HCT116 (cell line): ENCODE measurements around the gene PANK1. TPM values are rescaled to one million over a fixed set of nuclear protein-coding genes. Genes with fewer than 3 reads are reported as not detected.
"Not testable (repeated sequence)": the region's sequence is repeated elsewhere in the genome, so short reads cannot be mapped to it uniquely, and the experiment has no call there.

Experiments
- ATAC-seq: fragments of 200-7000 bp; cut with Tn5 transposase; 2 replicates; pipeline ENCODE4 v1.9.1; 2020; ENCODE audit warnings: mild to moderate bottlenecking, moderate library complexity
- BruUV-seq: library from RNA; stranded (reverse); fragments of 400-500 nt; replicated peaks from 2 replicates; lab custom pipeline; 2021; lab: Mats Ljungman, UMichigan
- CTCF ChIA-PET: fragments of 300-600 bp; sonication (Branson Sonifier 250); formaldehyde crosslinking; loops from one replicate; lab custom pipeline; 2021; ENCODE audit warnings: antibody characterized with exemption; lab: Charles Lee
- POLR2A ChIA-PET: fragments of 300-600, 350-600 bp; sonication (Branson Sonifier 250); formaldehyde crosslinking; loops from one replicate; lab custom pipeline; 2021; ENCODE audit warnings: antibody characterized with exemption; lab: Charles Lee
- RAD21 ChIA-PET, 2 experiments: fragments of 300-600 bp; sonication (Branson Sonifier 250); formaldehyde crosslinking; loops; one replicate each; lab custom pipeline; 2023; ENCODE audit warnings: low total read pairs in 2 of 2; ENCODE audit not compliant: uncharacterized antibody in 2 of 2, unreplicated experiment in 2 of 2, low non-redundant PET in 1 of 2; lab: Charles Lee
- DNase-seq: peaks from one replicate; pipeline ENCODE4 v3.0.0-alpha.2; 2010; ENCODE audit warnings: low read depth, low spot score
- H2AFZ ChIP-seq: fragments of 200-600 bp; shearing (Covaris generic), sonication (generic); 2 replicates; pipeline ENCODE4 v1.6.1; 2017; ENCODE audit warnings: low read depth, mixed run types, mixed read lengths, antibody characterized with exemption, low read length; ENCODE audit not compliant: poor library complexity, severe bottlenecking
- H3K27ac ChIP-seq: 2 replicates; pipeline ENCODE4 v1.5.1; 2012; ENCODE audit warnings: low read depth, low read length
- H3K27me3 ChIP-seq: fragments of 200-600 bp; sonication (generic); 2 replicates; pipeline ENCODE4 v1.6.1; 2016; ENCODE audit warnings: mixed run types, low read length, mixed read lengths; ENCODE audit not compliant: insufficient read depth
- H3K36me3 ChIP-seq, 2 experiments: fragments of 200-500 bp in 1 of 2; fragments of 200-600 bp in 1 of 2; sonication (Bioruptor generic) in 1 of 2; sonication (generic) in 1 of 2; 2 replicates each; pipeline versions ENCODE4 v1.5.1 to v1.6.1; 2014 to 2016; ENCODE audit warnings: low read length in 2 of 2, inconsistent platforms in 1 of 2, mixed read lengths in 1 of 2, mixed run types in 1 of 2; ENCODE audit not compliant: insufficient read depth in 2 of 2, control insufficient read depth in 1 of 2
- H3K4me1 ChIP-seq, 2 experiments: fragments of 200-600 bp in 1 of 2; sonication (generic) in 1 of 2; 2 replicates each; pipeline versions ENCODE4 v1.5.1 to v1.6.1; 2012 to 2017; ENCODE audit warnings: low read length in 2 of 2, inconsistent platforms in 1 of 2, mild to moderate bottlenecking in 1 of 2, mixed read lengths in 1 of 2, mixed run types in 1 of 2, moderate library complexity in 1 of 2; ENCODE audit not compliant: insufficient read depth in 2 of 2, control insufficient read depth in 1 of 2
- H3K4me2 ChIP-seq: fragments of 200-600 bp; sonication (generic); 2 replicates; pipeline ENCODE4 v1.6.1; 2017; ENCODE audit warnings: mixed run types, low read length, mixed read lengths
- H3K4me3 ChIP-seq, 2 experiments: fragments of 200-600 bp in 1 of 2; sonication (generic) in 1 of 2; replicated peaks in 1 of 2; 2 replicates each; pipeline ENCODE4 v1.5.1; 2011 to 2016; ENCODE audit warnings: low read length in 2 of 2, control low read depth in 1 of 2, low read depth in 1 of 2, mild to moderate bottlenecking in 1 of 2, mixed read lengths in 1 of 2, mixed run types in 1 of 2
- H3K79me2 ChIP-seq: fragments of 200-600 bp; sonication (generic); 2 replicates; pipeline ENCODE4 v1.6.1; 2017; ENCODE audit warnings: mild to moderate bottlenecking, mixed run types, low read length, moderate library complexity, mixed read lengths; ENCODE audit not compliant: insufficient read depth
- H3K9ac ChIP-seq: fragments of 200-600 bp; sonication (generic); 2 replicates; pipeline ENCODE4 v1.6.1; 2016; ENCODE audit warnings: low read length, mixed read lengths
- H3K9me2 ChIP-seq: fragments of 200-600 bp; sonication (generic), shearing (Covaris generic); 2 replicates; pipeline ENCODE4 v1.6.1; 2017; ENCODE audit warnings: mixed run types, mild to moderate bottlenecking, moderate library complexity; ENCODE audit not compliant: insufficient read depth
- H3K9me3 ChIP-seq, 2 experiments: fragments of 200-500 bp in 1 of 2; fragments of 200-600 bp in 1 of 2; sonication (Bioruptor generic) in 1 of 2; sonication (generic) in 1 of 2; 2 replicates each; pipeline ENCODE4 v1.6.1; 2014 to 2017; ENCODE audit warnings: low read length in 2 of 2, mixed read lengths in 2 of 2, inconsistent platforms in 1 of 2, low read depth in 1 of 2, mild to moderate bottlenecking in 1 of 2, mixed run types in 1 of 2, moderate library complexity in 1 of 2; ENCODE audit not compliant: control insufficient read depth in 1 of 2, insufficient read depth in 1 of 2
- H4K20me1 ChIP-seq: fragments of 200-600 bp; sonication (generic), shearing (Covaris generic); 2 replicates; pipeline ENCODE4 v1.6.1; 2017; ENCODE audit warnings: mixed run types, mild to moderate bottlenecking, moderate library complexity; ENCODE audit not compliant: insufficient read depth
- CEBPB ChIP-seq: IDR thresholded peaks from 2 replicates; pipeline ENCODE4 v1.6.1; 2012; ENCODE audit warnings: low read depth
- CTCF ChIP-seq, 3 experiments: fragments of 200-600 bp in 1 of 3; sonication (generic) in 1 of 3; IDR thresholded peaks in 2 of 3; conservative IDR thresholded peaks in 1 of 3; 2 replicates each; pipeline ENCODE4 v1.5.1; 2012 to 2017; ENCODE audit warnings: low read depth in 2 of 3, low read length in 2 of 3, antibody characterized with exemption in 1 of 3, borderline replicate concordance in 1 of 3, control low read depth in 1 of 3, mild to moderate bottlenecking in 1 of 3, mixed read lengths in 1 of 3, mixed run types in 1 of 3, moderate library complexity in 1 of 3; ENCODE audit not compliant: insufficient read depth in 1 of 3
- FOSL1 ChIP-seq: IDR thresholded peaks from 2 replicates; pipeline ENCODE4 v1.6.1; 2012; ENCODE audit warnings: low read depth
- JUND ChIP-seq: IDR thresholded peaks from 2 replicates; pipeline ENCODE4 v1.6.1; 2012
- POLR2AphosphoS5 ChIP-seq: IDR thresholded peaks from 2 replicates; pipeline ENCODE4 v1.6.1; 2011; ENCODE audit warnings: mild to moderate bottlenecking, low read depth, low read length, moderate library complexity
- RAD21 ChIP-seq: IDR thresholded peaks from 2 replicates; pipeline ENCODE4 v1.6.1; 2012; ENCODE audit warnings: low read depth, mild to moderate bottlenecking
- SP1 ChIP-seq: IDR thresholded peaks from 2 replicates; pipeline ENCODE4 v1.6.1; 2012; ENCODE audit warnings: low read depth
- intact Hi-C: fragments of 100-400 bp; cut with micrococcal nuclease; formaldehyde crosslinking; loops from 2 replicates; pipeline ENCODE4 v1.10.0; 2022
- total RNA-seq: library from RNA; stranded (reverse); gene quantifications from one replicate; pipeline ENCODE4 v1.2.1, GENCODE V29; 2021; ENCODE audit not compliant: unreplicated experiment
- TF ChIP-seq, protein P1 (sequence below): IDR thresholded peaks from 2 replicates; pipeline ENCODE4 v1.6.1; 2012
- TF ChIP-seq, protein P2 (sequence below): IDR thresholded peaks from 2 replicates; pipeline ENCODE4 v1.6.1; 2011; ENCODE audit warnings: mild to moderate bottlenecking, low read length, moderate library complexity; ENCODE audit not compliant: insufficient replicate concordance; ENCODE audit errors: extremely low read depth

Gene PANK1
- total RNA-seq, 1 experiment from 2014 or later = 6.4 TPM

DNA sequence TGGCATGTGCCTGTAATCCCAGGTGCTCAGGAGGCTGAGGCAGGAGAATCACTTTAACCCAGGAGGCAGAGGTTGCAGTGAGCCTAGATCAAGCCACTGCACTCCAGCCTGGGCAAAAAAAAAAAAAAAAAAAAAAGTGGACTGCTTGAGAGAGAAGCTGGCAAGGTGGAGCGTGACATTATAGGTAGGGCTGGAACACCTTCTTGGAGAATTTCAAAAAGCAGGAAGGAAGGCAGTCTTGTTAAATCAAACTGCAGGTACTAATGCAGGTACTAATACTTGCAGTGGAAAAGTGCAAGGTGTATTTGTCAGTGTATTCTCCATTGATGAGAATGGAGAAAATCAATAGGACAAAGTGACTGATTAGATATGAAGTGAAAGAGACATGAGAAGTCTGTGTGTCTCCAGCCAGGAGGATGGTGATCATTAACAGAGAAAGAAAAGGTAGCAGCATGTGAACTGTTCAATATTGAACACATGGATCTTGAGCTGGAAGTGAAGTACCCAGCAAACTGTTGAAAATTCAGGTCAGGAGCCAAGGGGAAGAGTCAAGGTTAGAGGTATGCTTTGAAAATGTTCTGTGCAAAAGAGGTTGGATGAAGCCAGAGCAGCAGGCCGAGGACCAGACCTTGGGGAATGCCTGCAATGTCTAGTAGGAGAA is 97.1 kb downstream of the PANK1 start:
- TF ChIP-seq, protein P1, sequence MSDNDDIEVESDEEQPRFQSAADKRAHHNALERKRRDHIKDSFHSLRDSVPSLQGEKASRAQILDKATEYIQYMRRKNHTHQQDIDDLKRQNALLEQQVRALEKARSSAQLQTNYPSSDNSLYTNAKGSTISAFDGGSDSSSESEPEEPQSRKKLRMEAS = no peak
- TF ChIP-seq POLR2AphosphoS5 (no peak), FOSL1 (no peak), CEBPB (no peak), SP1 (no peak), CTCF (IDR thresholded peaks at IDR 0.05 in 2 of 3, conservative IDR thresholded peaks at IDR 0.05 in 1 of 3; ENCODE audit: borderline replicate concordance in 1 of 3, insufficient read depth in 1 of 3, low read depth in 2 of 3, low read length in 2 of 3) (no peak), RAD21 (no peak), JUND (no peak)
- TF ChIP-seq, protein P2, sequence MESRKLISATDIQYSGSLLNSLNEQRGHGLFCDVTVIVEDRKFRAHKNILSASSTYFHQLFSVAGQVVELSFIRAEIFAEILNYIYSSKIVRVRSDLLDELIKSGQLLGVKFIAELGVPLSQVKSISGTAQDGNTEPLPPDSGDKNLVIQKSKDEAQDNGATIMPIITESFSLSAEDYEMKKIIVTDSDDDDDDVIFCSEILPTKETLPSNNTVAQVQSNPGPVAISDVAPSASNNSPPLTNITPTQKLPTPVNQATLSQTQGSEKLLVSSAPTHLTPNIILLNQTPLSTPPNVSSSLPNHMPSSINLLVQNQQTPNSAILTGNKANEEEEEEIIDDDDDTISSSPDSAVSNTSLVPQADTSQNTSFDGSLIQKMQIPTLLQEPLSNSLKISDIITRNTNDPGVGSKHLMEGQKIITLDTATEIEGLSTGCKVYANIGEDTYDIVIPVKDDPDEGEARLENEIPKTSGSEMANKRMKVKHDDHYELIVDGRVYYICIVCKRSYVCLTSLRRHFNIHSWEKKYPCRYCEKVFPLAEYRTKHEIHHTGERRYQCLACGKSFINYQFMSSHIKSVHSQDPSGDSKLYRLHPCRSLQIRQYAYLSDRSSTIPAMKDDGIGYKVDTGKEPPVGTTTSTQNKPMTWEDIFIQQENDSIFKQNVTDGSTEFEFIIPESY = no peak
- BruUV-seq = no TSS peak
- DNase-seq = no peak
- H3K79me2 ChIP-seq = no peaks in the 10 kb centered on the region
- ChIA-PET CTCF (no interaction called here), RAD21 (no interaction called here), POLR2A (no interaction called here)
- H3K9me2 ChIP-seq = no peaks in the 10 kb centered on the region
- no peaks in the 10 kb centered on the region for H3K36me3 ChIP-seq
- H3K9ac ChIP-seq = no peak overlapping the region
- H3K9me3 ChIP-seq = no peaks in the 10 kb centered on the region
- no peak overlapping the region for H3K27ac ChIP-seq
- no peak overlapping the region for H3K4me3 ChIP-seq
- H3K4me2 ChIP-seq = no peak overlapping the region
- H3K4me1 ChIP-seq = peaks cover 0 to 7% of the 10 kb centered on the region in 2 experiments; a peak in 2 of 4 replicates
- intact Hi-C loops = no loop called here
- H3K27me3 ChIP-seq = no peaks in the 10 kb centered on the region
- ATAC-seq = no peak
- H2AFZ ChIP-seq = no peak overlapping the region
- no peaks in the 10 kb centered on the region for H4K20me1 ChIP-seq

DNA sequence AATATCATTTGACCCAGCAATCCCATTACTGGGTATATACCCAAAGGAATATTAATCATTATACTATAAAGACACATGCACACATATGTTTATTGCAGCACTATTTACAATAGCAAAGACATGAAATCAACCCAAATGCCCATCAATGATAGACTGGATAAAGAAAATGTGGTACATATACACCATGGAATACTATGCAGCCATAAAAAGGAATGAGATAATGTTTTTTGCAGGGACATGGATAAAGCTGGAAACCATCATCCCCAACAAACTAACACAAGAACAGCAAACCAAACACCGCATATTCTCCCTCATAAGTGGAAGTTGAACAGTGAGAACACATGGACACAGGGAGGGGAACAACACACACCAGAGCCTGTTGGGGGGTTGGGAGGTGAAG is 98.4 kb downstream of the PANK1 start:
- intact Hi-C loops, DNase-seq, H3K9ac ChIP-seq, POLR2A ChIA-PET, H3K4me3 ChIP-seq, H3K4me2 ChIP-seq, H2AFZ ChIP-seq, H3K4me1 ChIP-seq, H3K27ac ChIP-seq, ATAC-seq, H3K79me2 ChIP-seq, BruUV-seq, H3K9me3 ChIP-seq, H3K27me3 ChIP-seq, H4K20me1 ChIP-seq, H3K9me2 ChIP-seq, RAD21 ChIA-PET, H3K36me3 ChIP-seq, CTCF ChIA-PET: not testable (repeated sequence)
